ENCODE measurements around the gene FOXK1. TPM values are rescaled to one million over a fixed set of nuclear protein-coding genes. Genes with fewer than 3 reads are reported as not detected.

The FOXK1 gene
- polyA plus RNA-seq, 3 donors: 0.33 to 16.8 (median 0.76) TPM

- Histone ChIP-seq H3K4me3 (replicated peaks in 1 of 3; ENCODE audit: low read depth in 2 of 3, low read length in 3 of 3) (no peak overlapping the region), H3K9ac (ENCODE audit: insufficient read depth, low read length, poor library complexity, severe bottlenecking) (no peak overlapping the region), H3K4me2 (replicated peaks; ENCODE audit: extremely low read depth, low read length, poor library complexity, severe bottlenecking) (no peak overlapping the region), H3K27ac (ENCODE audit: low read depth in 1 of 2, low read length in 2 of 2) (peak overlapping the region in 1 of 2 donors; percentile 95), H3K27me3 (ENCODE audit: control insufficient read depth in 2 of 2, insufficient read depth in 2 of 2, low read length in 2 of 2) (no peaks in the 10 kb centered on the region), H3K9me3 (replicated peaks in 1 of 2; ENCODE audit: control insufficient read depth in 1 of 2, insufficient read depth in 1 of 2, low read length in 2 of 2) (no peaks in the 10 kb centered on the region), H3K36me3 (replicated peaks in 1 of 2; ENCODE audit: control insufficient read depth in 1 of 2, insufficient read depth in 2 of 2, low read length in 2 of 2) (peaks cover 12 to 42% of the 10 kb centered on the region in 2 donors), H3K4me1 (ENCODE audit: control insufficient read depth in 1 of 2, insufficient read depth in 2 of 2, low read length in 2 of 2) (peaks cover 40 to 43% of the 10 kb centered on the region in 2 donors), H2AFZ (ENCODE audit: insufficient read depth, low read depth, low read length, poor library complexity, severe bottlenecking) (no peak overlapping the region), H3K79me2 (ENCODE audit: insufficient read depth, low read length) (peaks cover 74% of the 10 kb centered on the region), H4K20me1 (ENCODE audit: insufficient read depth, low read length) (peaks cover 35% of the 10 kb centered on the region)
- peaks cover 0 to 2% (median 0%) of the 10 kb centered on the region in 3 donors for H3K27me3 Mint-ChIP-seq (ENCODE audit: low read depth in 3 of 3)
- peak overlapping the region in 6 of 7 donors; percentile 24 to 97 (median 78) for H3K27ac Mint-ChIP-seq
- no peak for TF ChIP-seq CTCF (IDR thresholded peaks at IDR 0.05)
- no peak overlapping the region for H3K4me3 Mint-ChIP-seq
- peak in 2 of 3 donors; percentile 1 to 29 for DNase-seq
- intact Hi-C loops (cut with micrococcal nuclease): loop anchor here in 1 of 2 donors (5.0 kb wide), 2 partner anchors 36 to 66 kb away; partner anchors contain the start of gene FOXK1
- H3K4me1 Mint-ChIP-seq: peaks cover 43% of the 10 kb centered on the region
- H3K36me3 Mint-ChIP-seq: peaks cover 19 to 51% of the 10 kb centered on the region in 2 donors
- peaks cover 0 to 3% (median 0%) of the 10 kb centered on the region in 7 donors for H3K9me3 Mint-ChIP-seq
- 86% methylated on average over 1 of the region's 10 CpGs for WGBS (ENCODE audit: insufficient coverage)
Observed at GRCh38 chr7:4748231-4748681, 66.2 kb downstream of the FOXK1 start.

- H3K4me3 Mint-ChIP-seq: no peak overlapping the region
- no peak overlapping the region for H3K9ac ChIP-seq (ENCODE audit: insufficient read depth, low read length, poor library complexity, severe bottlenecking)
- H3K4me2 ChIP-seq (replicated peaks; ENCODE audit: extremely low read depth, low read length, poor library complexity, severe bottlenecking): no peak overlapping the region
- intact Hi-C loops (cut with micrococcal nuclease): loop anchor here in 1 of 2 donors (5.0 kb wide), 2 partner anchors 37 to 67 kb away; partner anchors contain the start of gene FOXK1
- DNase-seq: no peak
- peaks cover 73% of the 10 kb centered on the region for H3K79me2 ChIP-seq (ENCODE audit: insufficient read depth, low read length)
- peaks cover 0 to 3% (median 0%) of the 10 kb centered on the region in 7 donors for H3K9me3 Mint-ChIP-seq
- 97% methylated on average over 14 of the region's 14 CpGs for WGBS (ENCODE audit: insufficient coverage)
- no peak overlapping the region for H2AFZ ChIP-seq (ENCODE audit: insufficient read depth, low read depth, low read length, poor library complexity, severe bottlenecking)
- H3K36me3 ChIP-seq (replicated peaks in 1 of 2; ENCODE audit: control insufficient read depth in 1 of 2, insufficient read depth in 2 of 2, low read length in 2 of 2): peaks cover 14 to 46% of the 10 kb centered on the region in 2 donors
- H3K27ac ChIP-seq (ENCODE audit: low read depth in 1 of 2, low read length in 2 of 2): peak overlapping the region in 1 of 2 donors; percentile 45
- no peak overlapping the region for H3K27ac Mint-ChIP-seq
- peaks cover 41% of the 10 kb centered on the region for H3K4me1 Mint-ChIP-seq
- H3K27me3 ChIP-seq (ENCODE audit: control insufficient read depth in 2 of 2, insufficient read depth in 2 of 2, low read length in 2 of 2): no peaks in the 10 kb centered on the region
- H3K4me3 ChIP-seq (replicated peaks in 1 of 3; ENCODE audit: low read depth in 2 of 3, low read length in 3 of 3): no peak overlapping the region
- H3K36me3 Mint-ChIP-seq: peaks cover 17 to 44% of the 10 kb centered on the region in 2 donors
- peaks cover 35 to 36% of the 10 kb centered on the region in 2 donors for H3K4me1 ChIP-seq (ENCODE audit: control insufficient read depth in 1 of 2, insufficient read depth in 2 of 2, low read length in 2 of 2)
- peaks cover 0 to 2% (median 0%) of the 10 kb centered on the region in 3 donors for H3K27me3 Mint-ChIP-seq (ENCODE audit: low read depth in 3 of 3)
- H3K9me3 ChIP-seq (replicated peaks in 1 of 2; ENCODE audit: control insufficient read depth in 1 of 2, insufficient read depth in 1 of 2, low read length in 2 of 2): no peaks in the 10 kb centered on the region
- H4K20me1 ChIP-seq (ENCODE audit: insufficient read depth, low read length): peaks cover 47% of the 10 kb centered on the region
- TF ChIP-seq CTCF (IDR thresholded peaks at IDR 0.05): no peak
Observed at GRCh38 chr7:4749363-4749762, 67.3 kb downstream of the FOXK1 start.
